ENCODE data around the gene JMJD1C. TPM values are rescaled to one million over a fixed set of nuclear protein-coding genes. Genes with fewer than 3 reads are reported as not detected.

Gene JMJD1C
- total RNA-seq, 1 experiment from 2014 or later: 180 TPM

- DNase-seq (ENCODE audit: low spot score) (no peak), ATAC-seq (no peak)
- Mint-ChIP-seq H3K4me3 (no peak overlapping the region), H3K27me3 (ENCODE audit: low read depth) (no peaks in the 10 kb centered on the region), H3K36me3 (no peaks in the 10 kb centered on the region), H3K9me3 (no peaks in the 10 kb centered on the region), H3K27ac (no peak overlapping the region), H3K4me1 (peaks cover 47% of the 10 kb centered on the region)
- ChIA-PET CTCF (no interaction called here), POLR2A (no interaction called here)
- TF ChIP-seq ZBTB21 (CRISPR knock-in tag; IDR thresholded peaks at IDR 0.05; ENCODE audit: borderline replicate concordance): no peak
- no peak for TF ChIP-seq ZNF671 (CRISPR knock-in tag; IDR thresholded peaks at IDR 0.05)
- no peak for TF ChIP-seq GTF2I (CRISPR knock-in tag; conservative IDR thresholded peaks at IDR 0.05)
- TF ChIP-seq, protein P1, sequence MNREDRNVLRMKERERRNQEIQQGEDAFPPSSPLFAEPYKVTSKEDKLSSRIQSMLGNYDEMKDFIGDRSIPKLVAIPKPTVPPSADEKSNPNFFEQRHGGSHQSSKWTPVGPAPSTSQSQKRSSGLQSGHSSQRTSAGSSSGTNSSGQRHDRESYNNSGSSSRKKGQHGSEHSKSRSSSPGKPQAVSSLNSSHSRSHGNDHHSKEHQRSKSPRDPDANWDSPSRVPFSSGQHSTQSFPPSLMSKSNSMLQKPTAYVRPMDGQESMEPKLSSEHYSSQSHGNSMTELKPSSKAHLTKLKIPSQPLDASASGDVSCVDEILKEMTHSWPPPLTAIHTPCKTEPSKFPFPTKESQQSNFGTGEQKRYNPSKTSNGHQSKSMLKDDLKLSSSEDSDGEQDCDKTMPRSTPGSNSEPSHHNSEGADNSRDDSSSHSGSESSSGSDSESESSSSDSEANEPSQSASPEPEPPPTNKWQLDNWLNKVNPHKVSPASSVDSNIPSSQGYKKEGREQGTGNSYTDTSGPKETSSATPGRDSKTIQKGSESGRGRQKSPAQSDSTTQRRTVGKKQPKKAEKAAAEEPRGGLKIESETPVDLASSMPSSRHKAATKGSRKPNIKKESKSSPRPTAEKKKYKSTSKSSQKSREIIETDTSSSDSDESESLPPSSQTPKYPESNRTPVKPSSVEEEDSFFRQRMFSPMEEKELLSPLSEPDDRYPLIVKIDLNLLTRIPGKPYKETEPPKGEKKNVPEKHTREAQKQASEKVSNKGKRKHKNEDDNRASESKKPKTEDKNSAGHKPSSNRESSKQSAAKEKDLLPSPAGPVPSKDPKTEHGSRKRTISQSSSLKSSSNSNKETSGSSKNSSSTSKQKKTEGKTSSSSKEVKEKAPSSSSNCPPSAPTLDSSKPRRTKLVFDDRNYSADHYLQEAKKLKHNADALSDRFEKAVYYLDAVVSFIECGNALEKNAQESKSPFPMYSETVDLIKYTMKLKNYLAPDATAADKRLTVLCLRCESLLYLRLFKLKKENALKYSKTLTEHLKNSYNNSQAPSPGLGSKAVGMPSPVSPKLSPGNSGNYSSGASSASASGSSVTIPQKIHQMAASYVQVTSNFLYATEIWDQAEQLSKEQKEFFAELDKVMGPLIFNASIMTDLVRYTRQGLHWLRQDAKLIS (CRISPR knock-in tag; IDR thresholded peaks at IDR 0.05; ENCODE audit: borderline replicate concordance): no peak
- TF ChIP-seq NR2C2 (CRISPR knock-in tag; IDR thresholded peaks at IDR 0.05): no peak
- TF ChIP-seq ZNF263 (CRISPR knock-in tag; IDR thresholded peaks at IDR 0.05; ENCODE audit: low read depth): no peak
- no peak for TF ChIP-seq ZNF219 (CRISPR knock-in tag; IDR thresholded peaks at IDR 0.05; ENCODE audit: borderline replicate concordance)
- no peak for TF ChIP-seq JAZF1 (CRISPR knock-in tag; IDR thresholded peaks at IDR 0.05)
These were observed 40.3 kb downstream of the JMJD1C start for GRCh38 chr10:63425512-63425911.

- ChIA-PET POLR2A (no interaction called here), CTCF (interaction anchor here (1.8 kb wide), 1 partner anchor 205 kb away, joined by 6 read pairs; no protein-coding TSS in a partner anchor)
- peaks cover 39% of the 10 kb centered on the region for H3K4me1 Mint-ChIP-seq
- H3K27me3 Mint-ChIP-seq (ENCODE audit: low read depth): no peaks in the 10 kb centered on the region
- TF ChIP-seq EMX1 (CRISPR knock-in tag; IDR thresholded peaks at IDR 0.05) (no peak), ATF6 (CRISPR knock-in tag; IDR thresholded peaks at IDR 0.05) (no peak), ETV6 (CRISPR knock-in tag; IDR thresholded peaks at IDR 0.05) (no peak), CREM (CRISPR knock-in tag; IDR thresholded peaks at IDR 0.05) (no peak), CBFB (CRISPR knock-in tag; IDR thresholded peaks at IDR 0.05; ENCODE audit: low read depth) (no peak), ZNF671 (CRISPR knock-in tag; IDR thresholded peaks at IDR 0.05) (no peak)
- no peak overlapping the region for H3K27ac Mint-ChIP-seq
- no peaks in the 10 kb centered on the region for H3K9me3 Mint-ChIP-seq
- no peak for ATAC-seq
- H3K4me3 Mint-ChIP-seq: no peak overlapping the region
- H3K36me3 Mint-ChIP-seq: no peaks in the 10 kb centered on the region
- no peak for DNase-seq (ENCODE audit: low spot score)
These were observed 41.2 kb downstream of the JMJD1C start for GRCh38 chr10:63424576-63424975.

- no peak for ATAC-seq
- DNase-seq (ENCODE audit: low spot score): no peak
- peaks cover 30% of the 10 kb centered on the region for H3K4me1 Mint-ChIP-seq
- ChIA-PET POLR2A (no interaction called here), CTCF (interaction anchor here (1.8 kb wide), 1 partner anchor 206 kb away, joined by 6 read pairs; no protein-coding TSS in a partner anchor)
- no peaks in the 10 kb centered on the region for H3K36me3 Mint-ChIP-seq
- H3K4me3 Mint-ChIP-seq: no peak overlapping the region
- no peaks in the 10 kb centered on the region for H3K27me3 Mint-ChIP-seq (ENCODE audit: low read depth)
- no peak overlapping the region for H3K27ac Mint-ChIP-seq
- no peak for TF ChIP-seq NFYB (CRISPR knock-in tag; conservative IDR thresholded peaks at IDR 0.05; ENCODE audit: low read depth)
- no peak for TF ChIP-seq FOXK1 (CRISPR knock-in tag; IDR thresholded peaks at IDR 0.05)
- no peak for TF ChIP-seq PRRX2 (CRISPR knock-in tag; IDR thresholded peaks at IDR 0.05)
- no peak for TF ChIP-seq USF2 (CRISPR knock-in tag; IDR thresholded peaks at IDR 0.05)
- TF ChIP-seq, protein P2, sequence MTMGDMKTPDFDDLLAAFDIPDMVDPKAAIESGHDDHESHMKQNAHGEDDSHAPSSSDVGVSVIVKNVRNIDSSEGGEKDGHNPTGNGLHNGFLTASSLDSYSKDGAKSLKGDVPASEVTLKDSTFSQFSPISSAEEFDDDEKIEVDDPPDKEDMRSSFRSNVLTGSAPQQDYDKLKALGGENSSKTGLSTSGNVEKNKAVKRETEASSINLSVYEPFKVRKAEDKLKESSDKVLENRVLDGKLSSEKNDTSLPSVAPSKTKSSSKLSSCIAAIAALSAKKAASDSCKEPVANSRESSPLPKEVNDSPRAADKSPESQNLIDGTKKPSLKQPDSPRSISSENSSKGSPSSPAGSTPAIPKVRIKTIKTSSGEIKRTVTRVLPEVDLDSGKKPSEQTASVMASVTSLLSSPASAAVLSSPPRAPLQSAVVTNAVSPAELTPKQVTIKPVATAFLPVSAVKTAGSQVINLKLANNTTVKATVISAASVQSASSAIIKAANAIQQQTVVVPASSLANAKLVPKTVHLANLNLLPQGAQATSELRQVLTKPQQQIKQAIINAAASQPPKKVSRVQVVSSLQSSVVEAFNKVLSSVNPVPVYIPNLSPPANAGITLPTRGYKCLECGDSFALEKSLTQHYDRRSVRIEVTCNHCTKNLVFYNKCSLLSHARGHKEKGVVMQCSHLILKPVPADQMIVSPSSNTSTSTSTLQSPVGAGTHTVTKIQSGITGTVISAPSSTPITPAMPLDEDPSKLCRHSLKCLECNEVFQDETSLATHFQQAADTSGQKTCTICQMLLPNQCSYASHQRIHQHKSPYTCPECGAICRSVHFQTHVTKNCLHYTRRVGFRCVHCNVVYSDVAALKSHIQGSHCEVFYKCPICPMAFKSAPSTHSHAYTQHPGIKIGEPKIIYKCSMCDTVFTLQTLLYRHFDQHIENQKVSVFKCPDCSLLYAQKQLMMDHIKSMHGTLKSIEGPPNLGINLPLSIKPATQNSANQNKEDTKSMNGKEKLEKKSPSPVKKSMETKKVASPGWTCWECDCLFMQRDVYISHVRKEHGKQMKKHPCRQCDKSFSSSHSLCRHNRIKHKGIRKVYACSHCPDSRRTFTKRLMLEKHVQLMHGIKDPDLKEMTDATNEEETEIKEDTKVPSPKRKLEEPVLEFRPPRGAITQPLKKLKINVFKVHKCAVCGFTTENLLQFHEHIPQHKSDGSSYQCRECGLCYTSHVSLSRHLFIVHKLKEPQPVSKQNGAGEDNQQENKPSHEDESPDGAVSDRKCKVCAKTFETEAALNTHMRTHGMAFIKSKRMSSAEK (CRISPR knock-in tag; IDR thresholded peaks at IDR 0.05; ENCODE audit: borderline replicate concordance): no peak
- TF ChIP-seq ZNF219 (CRISPR knock-in tag; IDR thresholded peaks at IDR 0.05; ENCODE audit: borderline replicate concordance): no peak
- TF ChIP-seq, protein P3, sequence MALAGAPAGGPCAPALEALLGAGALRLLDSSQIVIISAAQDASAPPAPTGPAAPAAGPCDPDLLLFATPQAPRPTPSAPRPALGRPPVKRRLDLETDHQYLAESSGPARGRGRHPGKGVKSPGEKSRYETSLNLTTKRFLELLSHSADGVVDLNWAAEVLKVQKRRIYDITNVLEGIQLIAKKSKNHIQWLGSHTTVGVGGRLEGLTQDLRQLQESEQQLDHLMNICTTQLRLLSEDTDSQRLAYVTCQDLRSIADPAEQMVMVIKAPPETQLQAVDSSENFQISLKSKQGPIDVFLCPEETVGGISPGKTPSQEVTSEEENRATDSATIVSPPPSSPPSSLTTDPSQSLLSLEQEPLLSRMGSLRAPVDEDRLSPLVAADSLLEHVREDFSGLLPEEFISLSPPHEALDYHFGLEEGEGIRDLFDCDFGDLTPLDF (CRISPR knock-in tag; IDR thresholded peaks at IDR 0.05): no peak
- H3K9me3 Mint-ChIP-seq: no peaks in the 10 kb centered on the region
These were observed 42.3 kb downstream of the JMJD1C start for GRCh38 chr10:63423494-63423893.
